Stimulated activated CD4-positive, alpha-beta T cell treated with anti-CD3 and anti-CD28 coated beads, Interleukin-2, amount 100 ng/mL, for 24 hours (primary cell): Measurements from ENCODE around the gene VDAC1.
"Not testable (repeated sequence)": the region's sequence is repeated elsewhere in the genome, so short reads cannot be mapped to it uniquely, and the experiment has no call there.

ENCODE experiments used
- DNase-seq, 2 donors: peaks; one replicate each; pipeline ENCODE4 v3.0.0-alpha.2; 2020

The VDAC1 gene

DNA sequence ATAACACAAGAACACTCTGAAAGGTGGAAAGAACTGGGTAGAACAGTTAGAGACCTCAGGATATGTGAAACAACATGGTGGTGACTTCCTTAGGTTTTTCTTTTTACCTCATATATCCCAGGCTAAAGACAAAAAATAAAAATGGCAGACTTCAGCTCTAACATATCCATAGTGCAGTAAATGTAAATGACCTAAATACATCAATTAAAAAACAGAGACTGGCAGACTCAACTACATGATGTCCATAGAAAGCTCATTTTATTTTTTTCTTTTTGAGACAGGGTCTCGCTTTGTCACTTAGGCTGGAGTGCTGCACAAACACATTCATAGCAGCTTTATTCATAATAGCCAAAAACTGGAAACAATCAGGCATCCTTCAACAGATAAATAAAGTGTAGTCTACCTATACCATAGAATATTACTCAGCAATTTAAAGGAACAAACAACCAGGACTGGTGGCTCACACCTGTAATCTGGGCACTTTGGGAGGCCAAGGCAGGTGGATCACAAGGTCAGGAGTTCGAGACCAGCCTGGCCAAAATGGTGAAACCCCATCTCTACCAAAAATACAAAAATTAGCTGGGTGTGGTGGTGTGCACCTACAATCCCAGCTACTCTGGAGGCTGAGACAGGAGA is 41.2 kb downstream of the VDAC1 start:
- DNase-seq, result no peak

DNA sequence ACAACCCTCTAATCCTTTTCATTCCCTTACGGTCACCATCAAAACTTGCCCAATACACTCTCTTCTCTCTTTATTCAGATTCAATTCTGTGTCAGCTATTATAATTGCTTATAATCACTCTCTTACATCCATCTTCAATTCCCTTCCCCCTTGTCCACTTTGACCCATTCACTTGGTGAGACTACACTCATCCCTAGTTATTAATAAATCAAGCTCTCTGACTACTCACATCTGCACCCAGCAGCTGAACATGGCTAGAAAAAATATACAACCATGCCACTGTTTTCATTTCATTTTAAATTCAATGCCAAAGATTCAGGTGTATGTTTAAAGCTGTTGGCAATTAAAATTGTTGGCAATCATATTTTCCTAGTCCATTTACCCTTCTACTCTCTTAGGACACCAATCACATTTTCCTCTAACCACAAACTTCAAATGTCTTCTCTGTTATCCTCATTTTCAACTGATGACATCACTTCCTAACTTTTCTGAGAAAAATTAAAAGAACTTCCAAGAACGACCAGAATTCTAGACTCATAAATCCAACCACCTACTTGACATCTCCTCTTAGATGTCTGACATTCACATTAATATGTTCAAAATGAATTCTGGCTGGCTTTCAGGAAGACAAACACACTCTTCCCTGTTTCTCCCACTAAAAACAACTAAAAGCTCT is 41.8 kb downstream of the VDAC1 start:
- DNase-seq, result no peak

DNA sequence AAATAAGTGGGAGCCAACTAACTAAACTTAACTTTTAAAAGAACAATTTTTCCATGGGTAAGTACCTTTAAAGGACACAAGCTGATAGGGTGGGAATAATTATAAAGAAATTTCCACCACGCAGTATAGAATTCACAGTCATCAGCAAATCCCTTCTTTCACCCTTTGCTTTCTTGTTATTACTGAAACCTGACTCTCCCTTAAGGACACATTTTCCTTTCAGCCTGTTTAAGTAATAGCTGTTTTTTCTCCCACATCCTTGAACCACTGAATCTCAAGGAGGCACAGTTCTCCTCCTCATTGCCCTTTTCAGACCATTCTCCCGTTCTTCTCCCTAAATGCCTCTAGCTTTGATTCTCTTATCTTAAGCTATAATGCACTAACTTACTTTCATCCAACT is 42.6 kb downstream of the VDAC1 start:
- DNase-seq, result no peak

DNA sequence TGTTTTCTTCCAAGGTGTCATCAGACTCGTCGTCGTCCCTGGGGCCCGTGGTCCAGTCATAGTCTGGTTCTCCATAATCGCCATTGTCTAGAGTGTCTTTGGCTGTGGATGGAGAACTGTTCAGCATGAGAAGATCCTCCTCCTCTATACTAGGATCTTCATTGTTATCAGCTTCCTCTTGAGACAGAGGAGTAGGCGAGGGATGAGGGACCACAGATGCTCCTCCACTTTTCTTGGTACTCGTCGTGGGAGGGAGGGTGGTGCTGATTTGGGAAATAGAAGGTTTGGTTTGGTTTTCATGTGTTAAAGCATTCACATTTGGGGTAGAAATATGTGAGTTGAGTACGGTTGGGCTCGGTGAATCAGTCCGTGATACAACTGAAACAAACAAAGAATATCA is 45.1 kb downstream of the VDAC1 start:
- no peak for DNase-seq

DNA sequence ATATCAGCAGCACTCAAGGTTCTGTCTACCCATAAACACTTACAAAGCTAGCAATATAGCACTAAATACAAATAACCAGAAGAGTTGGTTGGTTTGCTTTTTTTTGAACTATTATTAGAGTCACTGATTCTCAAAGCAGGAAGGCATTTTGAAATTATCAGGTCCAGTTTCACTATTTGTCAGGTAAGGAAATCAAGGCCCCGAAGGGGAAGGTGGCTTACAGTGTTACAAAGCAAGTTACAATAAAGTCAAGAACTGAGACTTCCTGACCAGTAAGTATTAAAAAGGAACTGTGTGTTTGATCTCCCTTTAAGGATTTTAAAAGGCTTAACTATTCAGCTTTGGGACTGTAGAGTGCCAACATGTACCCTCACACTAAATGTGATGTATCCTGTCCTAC is 47.2 kb downstream of the VDAC1 start:
- DNase-seq, result no peak

DNA sequence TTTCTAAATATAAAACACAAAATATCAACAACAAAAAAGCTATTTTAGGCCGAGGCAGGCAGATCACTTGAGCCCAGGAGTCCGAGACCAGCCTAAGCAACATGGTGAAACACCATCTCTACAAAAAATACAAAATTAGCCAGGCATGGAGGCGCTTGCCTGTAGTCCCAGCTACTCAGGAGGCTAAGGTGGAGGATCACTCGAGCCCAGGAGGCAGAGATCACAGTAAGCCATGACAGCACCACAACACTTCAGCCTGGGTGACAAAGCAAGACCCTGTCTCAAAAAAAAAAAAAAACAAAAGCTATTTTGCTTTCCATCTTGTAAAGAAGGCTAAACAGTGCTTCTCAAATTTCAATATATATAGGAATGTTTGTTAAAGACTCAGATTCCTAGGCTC is 47.7 kb downstream of the VDAC1 start:
- no peak for DNase-seq

DNA sequence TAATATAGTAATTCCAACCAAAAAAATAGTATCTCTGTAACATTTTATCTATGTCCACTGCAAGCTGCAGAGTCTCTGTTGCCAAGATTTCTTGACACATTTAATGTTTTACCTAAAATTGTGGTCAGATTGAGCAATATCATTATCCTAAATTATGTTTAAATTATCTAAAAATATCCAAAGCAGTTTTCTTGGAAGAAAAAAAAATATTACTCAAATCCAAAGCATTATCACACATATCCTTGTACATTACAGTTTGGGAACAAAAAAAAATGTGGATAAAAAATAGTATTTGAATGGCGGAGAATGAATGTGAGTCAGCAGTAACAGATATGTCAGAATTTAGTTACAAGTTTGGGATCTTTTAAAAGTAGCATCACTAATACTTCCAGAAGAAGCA is 48.6 kb downstream of the VDAC1 start:
- not testable (repeated sequence) for DNase-seq

DNA sequence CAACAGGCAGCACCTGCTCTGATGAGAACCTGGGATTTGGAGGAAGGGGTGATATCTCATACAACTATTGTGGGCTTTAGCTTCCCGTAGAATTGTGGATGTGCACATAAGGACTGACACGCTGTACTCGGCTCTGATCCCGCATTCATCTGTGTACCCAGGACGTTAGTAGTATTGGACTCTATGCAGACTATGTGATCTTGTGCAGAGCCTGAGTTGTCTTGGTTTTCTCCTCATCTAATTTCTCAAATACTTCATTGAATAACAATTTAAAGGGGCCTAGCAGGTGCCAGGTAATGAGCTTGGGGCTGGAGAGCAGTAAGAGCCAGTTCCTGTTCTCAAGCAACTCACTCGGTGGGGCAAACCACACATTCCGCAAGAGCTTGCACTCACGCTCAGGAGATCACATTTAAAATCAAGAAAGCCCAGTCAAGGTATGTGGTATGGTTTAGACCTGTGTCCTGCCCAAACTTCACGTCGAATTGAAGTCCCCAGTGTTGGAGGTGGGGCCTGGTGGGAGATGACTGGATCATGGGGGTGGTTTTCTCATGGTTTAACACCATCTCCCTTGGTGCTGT is 51.1 kb downstream of the VDAC1 start:
- DNase-seq, result no peak

DNA sequence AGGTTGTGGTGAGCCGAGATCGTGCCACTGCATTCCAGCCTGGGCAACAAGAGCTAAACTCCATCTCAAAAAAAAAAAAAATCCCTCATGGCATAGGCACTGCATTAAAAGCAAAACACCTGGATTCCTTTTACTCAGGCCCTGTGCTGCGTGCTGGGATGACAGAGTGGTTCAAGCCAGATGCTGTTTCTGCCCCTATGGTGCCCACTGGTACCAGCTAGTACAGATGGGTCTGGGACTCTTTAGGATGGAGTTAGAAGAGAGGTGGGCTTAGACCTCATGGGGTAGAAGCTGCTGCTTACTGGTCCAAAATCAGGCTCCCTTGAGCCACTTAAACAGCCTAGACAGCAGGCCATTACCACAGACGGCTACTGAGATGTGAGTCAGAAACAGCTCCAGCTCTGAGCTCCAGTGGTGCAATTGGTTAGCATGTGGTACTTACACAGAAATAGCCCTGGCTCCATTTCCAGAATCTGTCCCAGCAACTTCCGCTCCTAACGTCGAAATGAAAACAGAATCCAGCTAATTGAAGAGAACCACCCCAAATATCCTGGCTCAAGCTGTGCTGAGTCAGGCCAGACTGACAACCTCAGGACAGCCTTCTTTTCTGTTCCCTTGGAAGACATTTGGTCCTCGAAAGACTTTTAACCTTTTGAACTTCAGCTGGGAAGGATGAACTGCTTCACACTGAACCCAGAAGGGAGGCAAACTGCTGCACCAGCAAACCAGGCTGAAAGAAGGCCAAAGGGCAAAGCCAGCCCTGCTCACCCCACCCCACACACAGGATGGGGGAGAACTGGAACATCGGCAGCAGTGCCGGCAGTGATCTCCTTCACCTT is 51.8 kb downstream of the VDAC1 start:
- DNase-seq, result no peak

DNA sequence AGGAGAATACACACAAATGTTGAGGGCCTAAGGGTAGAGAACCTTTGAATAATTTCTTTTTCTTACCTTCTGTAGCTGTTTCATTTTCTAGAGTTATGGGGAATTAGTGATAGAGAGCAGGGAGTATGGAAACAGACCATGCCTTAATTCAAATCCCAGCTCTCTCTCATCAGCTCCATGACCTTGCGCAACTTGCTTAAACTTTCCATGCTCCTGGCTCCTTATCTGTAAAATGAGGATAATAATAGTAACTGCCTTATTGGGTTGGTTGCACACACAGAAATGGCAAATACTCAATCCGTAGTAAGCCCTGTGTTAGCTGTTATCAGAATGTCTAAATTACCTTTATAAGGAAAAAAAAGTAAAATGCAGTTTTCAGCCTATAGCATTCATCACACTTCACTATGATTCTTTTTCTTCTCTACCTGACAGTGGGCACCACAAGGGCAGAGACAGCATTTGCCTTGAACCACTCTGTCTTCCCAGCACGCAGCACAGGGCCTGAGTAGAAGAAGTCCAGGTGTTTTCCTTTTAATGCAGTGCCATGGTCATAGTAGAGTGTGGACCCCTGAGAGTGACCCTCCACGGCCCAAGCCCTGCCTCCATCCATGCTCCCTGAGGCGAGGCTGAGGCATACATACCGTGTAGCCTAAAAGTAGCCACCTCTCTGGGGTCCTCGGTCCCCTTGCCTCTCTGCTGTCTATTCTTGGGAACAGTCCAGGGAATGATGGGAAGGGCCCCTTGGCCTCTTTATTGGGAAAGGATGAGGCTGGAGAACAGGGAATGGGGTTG is 53.8 kb downstream of the VDAC1 start:
- no peak for DNase-seq

DNA sequence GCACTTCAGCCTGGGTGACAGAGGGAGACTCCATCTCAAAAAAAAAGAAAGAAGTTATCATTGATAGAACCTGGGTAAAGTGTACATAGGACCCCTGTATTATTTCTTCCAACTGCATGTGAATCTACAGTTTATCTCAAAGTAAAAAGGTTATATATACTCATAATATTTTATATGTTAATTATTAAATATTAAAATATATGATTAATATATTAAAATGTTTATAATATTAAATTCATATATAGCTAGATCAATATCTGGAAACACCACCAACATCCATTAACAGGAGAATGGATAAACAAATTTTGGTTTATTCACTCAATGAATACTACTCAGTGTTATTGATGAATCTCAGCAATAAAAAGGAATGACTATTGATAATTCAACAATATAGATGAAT is 56.1 kb downstream of the VDAC1 start:
- no peak for DNase-seq

DNA sequence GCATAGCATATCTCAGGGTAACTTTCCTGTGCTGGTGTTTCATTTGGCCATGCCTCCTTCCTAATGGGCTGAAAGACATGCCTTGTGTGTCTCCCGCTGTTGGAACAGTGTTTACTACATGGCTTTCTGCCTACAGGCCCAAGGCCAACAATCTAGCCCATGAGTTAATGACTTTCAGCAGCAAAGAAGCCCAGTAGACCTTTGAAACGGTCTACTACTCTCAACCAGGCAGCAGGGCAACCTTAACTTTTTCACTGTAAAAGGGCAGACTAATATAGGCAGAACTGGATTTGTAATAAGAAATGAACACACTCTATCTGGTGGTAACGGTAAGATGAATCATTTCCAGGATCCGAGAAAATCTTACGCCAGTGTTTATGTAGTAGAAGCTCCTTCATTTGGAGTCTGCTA is 57.3 kb downstream of the VDAC1 start:
- DNase-seq, result no peak

DNA sequence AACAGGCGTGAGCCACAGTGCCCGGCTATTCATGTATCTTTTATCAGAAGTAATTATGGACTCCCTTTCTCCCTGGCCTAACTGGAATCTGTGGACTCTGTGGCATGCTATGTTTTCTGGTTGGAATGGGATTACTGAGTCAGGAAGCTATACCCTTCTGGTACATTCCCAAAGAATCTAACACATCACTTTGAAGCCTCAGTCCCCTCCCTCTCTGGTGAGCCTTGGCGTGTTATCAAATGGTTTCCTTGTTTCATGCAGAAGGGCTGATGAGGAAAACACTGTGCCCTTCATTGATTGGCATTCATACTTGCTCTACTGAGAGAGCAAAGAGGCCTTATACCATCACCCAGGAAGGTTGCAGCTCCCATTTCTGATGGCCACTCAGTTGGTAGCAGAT is 59.2 kb downstream of the VDAC1 start:
- no peak for DNase-seq

DNA sequence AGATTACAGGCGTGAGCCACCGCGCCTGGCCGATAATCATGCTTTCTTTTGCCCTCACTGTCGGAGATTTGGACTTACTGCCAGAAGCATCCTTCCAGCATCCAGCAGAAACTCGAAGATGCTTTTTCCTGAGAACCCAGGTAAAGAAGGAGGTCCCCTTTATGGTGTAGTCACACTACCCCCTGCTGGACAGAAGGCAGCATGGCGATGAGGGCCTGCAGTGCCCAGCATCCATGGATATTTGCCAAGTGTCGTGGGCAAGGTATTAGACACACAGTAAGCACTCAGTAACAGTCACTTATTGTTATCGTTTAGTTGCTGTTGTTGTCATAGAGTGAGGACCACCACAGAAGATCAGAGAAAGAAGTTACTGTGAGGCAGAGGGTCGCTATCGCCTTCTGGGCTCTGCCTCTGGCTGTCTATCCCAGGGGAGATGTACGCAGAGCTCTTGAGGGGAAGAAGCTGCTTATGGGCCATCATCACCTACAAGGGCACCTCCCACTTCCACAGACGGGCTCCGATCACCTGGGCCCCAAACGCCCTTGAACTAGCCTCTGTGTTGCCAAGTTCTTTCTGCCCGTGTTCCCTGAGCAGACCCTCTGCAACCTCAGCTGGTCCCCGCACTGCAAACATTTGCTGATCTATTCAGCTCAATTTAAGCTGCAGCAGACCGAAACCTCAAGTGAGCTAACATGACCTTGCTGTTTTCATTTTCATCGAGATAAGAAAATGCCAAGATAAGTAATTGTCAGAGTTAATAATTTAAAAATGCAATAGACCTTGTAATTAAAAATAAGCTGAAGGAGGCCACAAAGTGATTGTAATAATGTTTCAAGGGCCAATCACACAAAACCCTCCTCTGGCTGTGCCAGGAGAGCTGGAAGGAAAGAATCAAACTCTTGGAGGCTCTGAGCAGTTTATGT is 60.3 kb downstream of the VDAC1 start:
- DNase-seq, result peak; percentile 61 to 66

DNA sequence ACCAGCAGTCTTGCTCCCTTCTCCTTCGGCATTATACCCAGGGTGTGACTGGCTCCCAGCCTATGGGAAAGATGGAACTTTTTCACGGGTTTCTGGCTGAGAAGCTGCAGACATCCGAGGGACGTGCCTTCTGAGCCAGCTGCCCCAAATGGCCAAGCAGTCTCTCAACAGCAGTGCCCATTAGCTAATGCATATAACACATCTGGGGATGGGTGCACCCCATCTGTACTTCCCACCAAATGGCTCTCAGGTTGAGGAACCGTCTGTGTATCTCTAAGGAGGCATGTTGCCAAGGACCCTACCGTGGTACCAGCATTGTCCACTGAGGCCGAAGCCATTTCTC is 61.3 kb downstream of the VDAC1 start:
- DNase-seq, result no peak

DNA sequence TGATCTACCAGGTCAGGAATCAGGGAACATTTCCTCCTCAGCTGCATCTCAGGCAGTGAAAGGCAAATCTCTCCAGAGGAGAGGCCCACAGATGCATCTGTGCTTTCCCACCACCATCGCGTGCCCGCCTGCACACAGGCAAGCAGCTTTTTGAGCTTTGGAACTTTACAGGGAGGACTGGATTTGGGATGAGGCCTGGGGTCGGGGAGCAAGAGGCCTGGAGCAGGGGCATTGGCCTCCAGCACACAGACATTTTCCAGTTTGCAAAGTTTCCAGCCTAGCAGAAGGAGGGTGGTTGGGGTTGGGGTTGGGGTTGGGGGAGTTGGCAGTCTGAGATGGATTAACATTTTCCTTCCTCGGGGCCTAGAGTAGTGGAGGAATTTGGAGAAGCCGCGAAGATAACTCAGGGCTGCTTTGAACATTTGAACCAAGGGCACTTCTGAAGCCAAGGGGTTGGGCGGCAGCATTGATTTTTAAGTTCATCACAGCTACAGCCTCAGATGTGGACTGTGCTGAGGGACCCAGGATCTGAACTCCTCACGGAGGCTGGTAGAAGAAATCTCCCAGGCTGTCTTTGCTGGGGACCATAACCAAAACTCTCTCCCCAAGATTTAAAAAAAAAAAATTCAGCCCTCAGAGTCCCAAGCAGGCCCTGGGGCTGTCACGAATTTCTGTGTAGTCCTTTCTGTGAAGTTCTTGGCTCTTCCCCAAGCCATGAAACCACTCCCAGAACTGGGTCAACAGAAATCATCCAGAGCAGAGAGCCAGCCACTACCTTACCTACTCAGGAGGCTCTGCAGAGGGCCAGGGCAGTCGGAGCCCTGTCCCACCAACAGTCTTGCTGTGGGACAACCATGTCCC is 61.9 kb downstream of the VDAC1 start:
- DNase-seq, result no peak

DNA sequence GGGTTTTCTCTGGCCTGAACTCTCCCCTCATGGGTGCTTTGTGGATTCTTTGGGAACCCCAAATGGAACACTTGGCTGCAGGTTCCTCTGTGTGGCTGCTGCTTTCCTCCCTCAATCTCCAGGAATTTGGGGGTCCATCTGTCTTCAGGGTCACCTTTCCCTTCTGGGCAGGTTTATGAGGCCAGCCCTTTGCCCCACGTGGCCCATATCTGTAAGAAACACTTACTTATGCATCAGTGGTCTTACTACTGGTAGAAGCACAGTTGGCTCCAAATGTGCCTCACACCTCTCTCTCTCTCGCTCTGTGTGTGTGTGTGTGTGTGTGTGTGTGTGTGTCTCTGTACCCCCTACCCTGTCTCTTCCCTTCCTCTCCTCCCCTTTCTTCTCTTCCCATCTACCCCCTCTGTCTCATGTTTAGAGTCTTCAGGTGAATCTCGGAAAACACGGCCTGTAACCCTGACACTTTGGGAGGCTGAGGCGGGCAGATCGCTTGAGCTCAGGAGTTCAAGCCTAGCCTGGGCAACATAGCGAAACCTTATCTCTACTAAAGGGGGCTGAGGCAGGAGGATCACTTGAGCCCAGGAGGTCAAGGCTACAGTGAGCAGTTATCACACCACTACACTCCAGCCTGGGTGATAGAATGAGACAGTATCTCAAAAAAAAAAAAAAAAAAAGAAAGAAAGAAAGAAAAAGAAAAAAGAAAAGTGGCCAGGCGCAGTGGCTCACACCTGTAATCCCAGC is 63.1 kb downstream of the VDAC1 start:
- no peak for DNase-seq

DNA sequence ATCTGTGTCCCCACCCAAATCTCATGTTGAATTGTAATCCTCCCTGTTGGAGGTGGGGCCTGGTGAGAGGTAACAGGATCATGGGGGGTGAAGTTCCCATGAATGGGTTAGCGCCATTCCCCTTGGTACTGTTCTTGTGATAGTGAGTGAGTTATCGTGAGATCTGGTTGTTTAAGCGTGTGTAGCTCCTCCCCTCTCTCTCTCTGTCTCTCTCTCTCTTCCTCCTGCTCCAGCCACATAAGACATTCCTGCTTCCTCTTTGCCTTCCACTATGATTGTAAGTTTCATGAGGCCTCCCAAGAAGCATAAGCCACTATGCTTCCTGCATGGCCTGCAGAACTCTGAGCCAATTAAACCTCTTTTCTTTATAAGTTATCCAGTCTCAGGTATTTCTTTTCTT is 65.1 kb downstream of the VDAC1 start:
- no peak for DNase-seq

DNA sequence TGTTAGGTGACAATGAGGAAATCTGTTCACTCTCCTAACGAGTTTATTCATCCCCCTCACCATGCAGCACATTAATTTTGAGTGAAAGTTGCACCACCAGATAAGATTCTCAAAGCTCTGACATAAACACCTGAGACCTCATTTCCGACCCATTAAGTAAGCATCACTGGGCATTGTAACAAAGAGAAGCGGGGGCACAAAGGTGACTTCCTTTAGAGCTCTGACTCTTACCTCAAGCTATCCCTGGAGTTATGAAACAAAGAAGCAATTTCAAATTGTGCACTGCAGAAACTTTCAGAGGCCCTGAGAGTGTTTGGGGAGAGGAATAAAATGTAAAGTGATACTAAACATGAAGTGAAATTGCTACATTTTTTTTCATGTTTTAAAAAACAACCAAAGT is 65.8 kb downstream of the VDAC1 start:
- DNase-seq, result no peak
